ENCODE results near the gene SPTBN5.

SPTBN5 gene

DNA sequence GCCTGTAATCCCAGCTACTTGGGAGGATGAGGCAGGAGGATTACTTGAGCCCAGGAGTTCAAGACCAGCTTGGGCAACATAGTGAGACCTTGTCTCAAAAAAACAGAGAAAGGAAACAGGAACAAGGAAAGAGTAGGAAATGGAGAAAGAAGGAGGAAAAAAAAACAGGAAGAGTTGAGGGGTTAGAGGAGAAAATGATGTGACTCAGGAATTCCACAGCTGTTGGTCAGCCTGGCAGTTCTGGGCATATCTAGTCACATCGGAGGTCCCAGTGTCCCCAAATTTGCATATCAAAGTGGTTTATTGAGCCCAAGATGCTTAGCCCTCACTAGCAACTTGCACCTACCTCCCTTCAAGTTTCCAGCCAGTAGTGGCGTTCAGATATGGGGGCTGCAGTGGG, 84.7 kb downstream of the SPTBN5 start:
- Mint-ChIP-seq H3K27me3 (ENCODE audit: low read depth, poor library complexity) (peaks cover 7% of the 10 kb centered on the region), H3K27ac (peak overlapping the region; percentile 29), H3K9me3 (no peaks in the 10 kb centered on the region), H3K4me1 (peaks cover 24% of the 10 kb centered on the region), H3K4me3 (no peak overlapping the region), H3K36me3 (ENCODE audit: low read depth) (no peaks in the 10 kb centered on the region)
- TF ChIP-seq, protein P1, sequence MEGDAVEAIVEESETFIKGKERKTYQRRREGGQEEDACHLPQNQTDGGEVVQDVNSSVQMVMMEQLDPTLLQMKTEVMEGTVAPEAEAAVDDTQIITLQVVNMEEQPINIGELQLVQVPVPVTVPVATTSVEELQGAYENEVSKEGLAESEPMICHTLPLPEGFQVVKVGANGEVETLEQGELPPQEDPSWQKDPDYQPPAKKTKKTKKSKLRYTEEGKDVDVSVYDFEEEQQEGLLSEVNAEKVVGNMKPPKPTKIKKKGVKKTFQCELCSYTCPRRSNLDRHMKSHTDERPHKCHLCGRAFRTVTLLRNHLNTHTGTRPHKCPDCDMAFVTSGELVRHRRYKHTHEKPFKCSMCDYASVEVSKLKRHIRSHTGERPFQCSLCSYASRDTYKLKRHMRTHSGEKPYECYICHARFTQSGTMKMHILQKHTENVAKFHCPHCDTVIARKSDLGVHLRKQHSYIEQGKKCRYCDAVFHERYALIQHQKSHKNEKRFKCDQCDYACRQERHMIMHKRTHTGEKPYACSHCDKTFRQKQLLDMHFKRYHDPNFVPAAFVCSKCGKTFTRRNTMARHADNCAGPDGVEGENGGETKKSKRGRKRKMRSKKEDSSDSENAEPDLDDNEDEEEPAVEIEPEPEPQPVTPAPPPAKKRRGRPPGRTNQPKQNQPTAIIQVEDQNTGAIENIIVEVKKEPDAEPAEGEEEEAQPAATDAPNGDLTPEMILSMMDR (IDR thresholded peaks at IDR 0.05) = no peak
- no peak for DNase-seq

- no peak for DNase-seq
- Mint-ChIP-seq H3K27ac (peak overlapping the region; percentile 28), H3K36me3 (ENCODE audit: low read depth) (no peaks in the 10 kb centered on the region), H3K9me3 (no peaks in the 10 kb centered on the region), H3K27me3 (ENCODE audit: low read depth, poor library complexity) (peaks cover 4% of the 10 kb centered on the region), H3K4me3 (no peak overlapping the region), H3K4me1 (peaks cover 21% of the 10 kb centered on the region)
- TF ChIP-seq, protein P1 (IDR thresholded peaks at IDR 0.05) = no peak
These were observed 87.3 kb downstream of the SPTBN5 start for GRCh38 chr15:41806291-41807181.

DNA sequence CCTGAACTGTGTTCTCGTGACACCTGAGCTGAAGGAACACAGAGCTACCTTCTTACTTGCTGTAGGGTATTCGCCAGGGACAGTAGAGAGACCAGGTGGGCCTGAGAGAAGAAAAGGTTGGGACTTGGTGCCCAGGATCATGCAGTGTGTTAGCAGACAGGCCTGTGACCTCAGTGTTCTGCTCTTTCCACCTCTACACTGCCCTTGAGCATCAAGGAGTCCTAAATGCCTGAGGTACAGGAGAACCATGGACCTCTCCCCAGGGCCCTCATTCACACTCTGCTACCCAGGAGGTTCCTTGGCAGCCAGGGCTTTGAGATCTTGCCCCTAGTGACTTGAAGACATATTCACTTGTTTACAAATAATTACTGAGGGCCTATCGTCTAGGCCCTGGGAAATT, 88.1 kb downstream of the SPTBN5 start:
- no peak for DNase-seq
- no peaks in the 10 kb centered on the region for H3K9me3 Mint-ChIP-seq
- peaks cover 7% of the 10 kb centered on the region for H3K36me3 Mint-ChIP-seq (ENCODE audit: low read depth)
- no peak overlapping the region for H3K4me3 Mint-ChIP-seq
- H3K27me3 Mint-ChIP-seq (ENCODE audit: low read depth, poor library complexity) = peaks cover 4% of the 10 kb centered on the region
- H3K27ac Mint-ChIP-seq = peak overlapping the region; percentile 28
- H3K4me1 Mint-ChIP-seq = peaks cover 16% of the 10 kb centered on the region
- TF ChIP-seq, protein P1 (IDR thresholded peaks at IDR 0.05) = no peak

GRCh38 chr15:41804916-41805666, 88.8 kb downstream of the SPTBN5 start:
- peaks cover 13% of the 10 kb centered on the region for H3K36me3 Mint-ChIP-seq (ENCODE audit: low read depth)
- no peak overlapping the region for H3K4me3 Mint-ChIP-seq
- peaks cover 16% of the 10 kb centered on the region for H3K4me1 Mint-ChIP-seq
- peaks cover 4% of the 10 kb centered on the region for H3K27me3 Mint-ChIP-seq (ENCODE audit: low read depth, poor library complexity)
- TF ChIP-seq, protein P1 (IDR thresholded peaks at IDR 0.05) = no peak
- no peaks in the 10 kb centered on the region for H3K9me3 Mint-ChIP-seq
- DNase-seq = no peak
- H3K27ac Mint-ChIP-seq = peak overlapping the region; percentile 62

- Mint-ChIP-seq H3K27me3 (ENCODE audit: low read depth, poor library complexity) (peaks cover 4% of the 10 kb centered on the region), H3K36me3 (ENCODE audit: low read depth) (peaks cover 19% of the 10 kb centered on the region)
These were observed 89.5 kb downstream of the SPTBN5 start for GRCh38 chr15:41804361-41804760.

More at GRCh38 chr15:41804361-41804760, 89.5 kb downstream of the SPTBN5 start:
- Mint-ChIP-seq H3K9me3 (no peaks in the 10 kb centered on the region), H3K27ac (peak overlapping the region; percentile 62), H3K4me1 (peaks cover 16% of the 10 kb centered on the region), H3K4me3 (no peak overlapping the region)
- TF ChIP-seq, protein P1 (IDR thresholded peaks at IDR 0.05) = no peak
- no peak for DNase-seq
